Esophagus muscularis mucosa (tissue), 4 donors: ENCODE data around the gene HK3. TPM values are rescaled to one million over a fixed set of nuclear protein-coding genes. Genes with fewer than 3 reads are reported as not detected.

Source experiments
- DNase-seq: peaks from one replicate; pipeline ENCODE4 v3.0.0-alpha.2; 2017; ENCODE audit errors: extremely low spot score
- H3K27ac ChIP-seq, 4 donors: fragments of 200-600 bp; sonication (generic); replicated peaks in 1 of 4; 1 replicate in 3 of 4; 2 replicates in 1 of 4; pipeline ENCODE4 v1.5.1; 2016 to 2019; ENCODE audit warnings: mild to moderate bottlenecking in 1 of 4
- H3K27me3 ChIP-seq, 4 donors: fragments of 200-600 bp; sonication (generic); one replicate each; pipeline versions ENCODE4 v1.5.1 to v1.6.0; 2016 to 2019
- H3K36me3 ChIP-seq, 4 donors: fragments of 200-600 bp; sonication (generic); one replicate each; pipeline ENCODE4 v1.5.1; 2016 to 2019
- H3K4me1 ChIP-seq, 4 donors: fragments of 200-600 bp; sonication (generic); one replicate each; pipeline ENCODE4 v1.5.1; 2016 to 2019
- H3K4me3 ChIP-seq, 4 donors: fragments of 200-600 bp; sonication (generic); 1 replicate in 2 of 4; 2 replicates in 2 of 4; pipeline ENCODE4 v1.5.1; 2016 to 2019; ENCODE audit warnings: mild to moderate bottlenecking in 4 of 4, moderate library complexity in 1 of 4
- H3K9me3 ChIP-seq, 4 donors: fragments of 200-600 bp; sonication (generic); 1 replicate in 3 of 4; 2 replicates in 1 of 4; pipeline ENCODE4 v1.5.1; 2016 to 2019
- CTCF ChIP-seq, 3 experiments: fragments of 200-600 bp in 2 of 3; fragments of 450-650 bp in 1 of 3; sonication (generic) in 2 of 3; IDR thresholded peaks; one replicate each; pipeline ENCODE4 v1.5.1; 2017 to 2019; ENCODE audit warnings: antibody characterized with exemption in 3 of 3, mild to moderate bottlenecking in 2 of 3, moderate library complexity in 1 of 3
- EP300 ChIP-seq: sonication (generic); formaldehyde crosslinking; IDR thresholded peaks from one replicate; pipeline ENCODE4 v1.6.1; 2017; ENCODE audit warnings: antibody characterized with exemption
- POLR2A ChIP-seq: fragments of 450-650 bp; IDR thresholded peaks from one replicate; pipeline ENCODE4 v1.6.1; 2017; ENCODE audit warnings: antibody characterized with exemption, moderate library complexity, mild to moderate bottlenecking, low read depth
- POLR2AphosphoS5 ChIP-seq, 2 donors: sonication (generic); formaldehyde crosslinking; IDR thresholded peaks; one replicate each; pipeline ENCODE4 v1.6.1; 2017; ENCODE audit warnings: antibody characterized with exemption in 2 of 2
- WGBS: methylation state at CpG from one replicate; pipeline ENCODE4 v1.1.5; 2018; 5-methylcytosine and 5-hydroxymethylcytosine counted together
- intact Hi-C: fragments of 100-400 bp; cut with DNase I; formaldehyde crosslinking; loops from one replicate; pipeline ENCODE4 v1.15.1; 2023
- total RNA-seq, 4 donors: library from RNA; depleted of rRNA; stranded (reverse); fragments of >200 nt; gene quantifications; one replicate each; pipeline versions ENCODE4 v1.1.0 to v1.2.1, GENCODE V29; 2016

Gene HK3
- total RNA-seq, 4 donors from 2014 or later, result 3.8 to 11.6 (median 6.9) TPM

DNA sequence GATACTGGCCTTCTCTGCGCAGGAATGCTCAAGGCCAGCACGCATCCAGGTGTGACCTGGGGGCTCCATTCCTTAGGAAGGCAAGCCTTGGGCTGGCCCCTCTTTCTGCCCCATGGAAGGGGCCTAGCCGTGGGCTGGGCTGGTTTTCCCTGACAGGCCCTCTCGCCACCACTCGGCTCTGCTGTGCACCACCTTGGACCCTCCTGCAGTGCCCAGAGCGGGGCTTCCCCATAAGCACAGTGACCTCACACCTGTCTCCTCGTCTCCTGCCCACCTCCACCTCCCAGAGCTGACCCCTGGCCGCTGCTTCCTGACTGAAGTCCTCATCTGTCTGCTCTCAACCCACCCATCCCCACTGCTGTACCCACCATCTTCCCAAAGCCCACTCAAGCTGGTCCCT, 67.7 kb downstream of the HK3 start:
- no peak overlapping the region for H3K27ac ChIP-seq
- no peak overlapping the region for H3K4me3 ChIP-seq
- peaks cover 0 to 55% (median 0%) of the 10 kb centered on the region in 4 donors for H3K27me3 ChIP-seq
- no peak for DNase-seq
- H3K4me1 ChIP-seq, result no peaks in the 10 kb centered on the region
- intact Hi-C loops, result no loop called here
- H3K9me3 ChIP-seq, result no peaks in the 10 kb centered on the region
- H3K36me3 ChIP-seq, result no peaks in the 10 kb centered on the region
- TF ChIP-seq POLR2AphosphoS5 (IDR thresholded peaks at IDR 0.05) (no peak), EP300 (no peak), CTCF (IDR thresholded peaks at IDR 0.05) (no peak), POLR2A (no peak)
- 63% methylated on average over 8 of the region's 8 CpGs for WGBS

DNA sequence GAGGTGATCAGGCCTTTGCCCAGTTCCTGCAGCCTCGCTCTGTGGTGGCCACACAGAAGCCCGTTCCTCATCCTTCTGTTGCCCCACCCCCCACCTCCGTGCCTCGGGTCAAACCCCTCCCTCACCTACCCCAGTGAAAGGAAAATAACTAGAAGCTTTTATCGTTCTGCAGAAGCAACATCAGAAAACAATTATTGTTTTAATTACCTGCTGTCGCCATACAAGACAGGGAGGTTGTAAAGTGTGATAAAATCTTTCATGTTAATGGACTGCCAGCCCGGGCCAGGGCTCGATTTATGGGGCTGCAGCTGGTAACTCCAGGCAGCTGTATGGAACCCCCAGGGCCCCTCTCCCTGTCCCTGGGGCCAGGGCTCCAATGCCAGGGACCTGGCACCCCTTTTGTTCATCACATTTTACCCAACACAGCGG, 68.1 kb downstream of the HK3 start:
- H3K36me3 ChIP-seq, result no peaks in the 10 kb centered on the region
- 47% methylated on average over 9 of the region's 9 CpGs for WGBS
- H3K4me3 ChIP-seq, result no peak overlapping the region
- H3K9me3 ChIP-seq, result no peaks in the 10 kb centered on the region
- no peaks in the 10 kb centered on the region for H3K4me1 ChIP-seq
- intact Hi-C loops, result no loop called here
- no peak overlapping the region for H3K27ac ChIP-seq
- TF ChIP-seq POLR2A (no peak), CTCF (IDR thresholded peaks at IDR 0.05) (no peak), POLR2AphosphoS5 (IDR thresholded peaks at IDR 0.05) (no peak), EP300 (no peak)
- H3K27me3 ChIP-seq, result peaks cover 0 to 55% (median 0%) of the 10 kb centered on the region in 4 donors
- DNase-seq, result no peak

Other genes starting within 250 kb of the HK3 start
- not detected for gene UNC5A, start 88.8 kb downstream of the HK3 start, total RNA-seq
- gene UIMC1, start 107.4 kb upstream of the HK3 start, total RNA-seq, result 10 to 100 TPM; 34.7 to 51.1 (median 48.9) TPM
- gene ZNF346, start 123.3 kb upstream of the HK3 start, total RNA-seq, result 10 to 100 TPM; 14.4 to 22.9 (median 18.5) TPM
- 1 to 10 TPM; 2.1 to 4.5 (median 3.8) TPM for gene FGFR4, start 187.6 kb upstream of the HK3 start, total RNA-seq
- gene NSD1, start 234.4 kb upstream of the HK3 start, total RNA-seq, result 10 to 100 TPM; 35.1 to 47.9 (median 43.7) TPM